ENCODE results near the gene ABCG1.

GRCh38 chr21:42319376-42319775, 100.4 kb downstream of the ABCG1 start:
- TF ChIP-seq CTCF (IDR thresholded peaks at IDR 0.05) (no peak), POLR2A (IDR thresholded peaks at IDR 0.05) (no peak)

All from Peyer's patch (tissue), 4 donors.